ENCODE data around the gene PRIMA1.

PRIMA1 gene

DNA sequence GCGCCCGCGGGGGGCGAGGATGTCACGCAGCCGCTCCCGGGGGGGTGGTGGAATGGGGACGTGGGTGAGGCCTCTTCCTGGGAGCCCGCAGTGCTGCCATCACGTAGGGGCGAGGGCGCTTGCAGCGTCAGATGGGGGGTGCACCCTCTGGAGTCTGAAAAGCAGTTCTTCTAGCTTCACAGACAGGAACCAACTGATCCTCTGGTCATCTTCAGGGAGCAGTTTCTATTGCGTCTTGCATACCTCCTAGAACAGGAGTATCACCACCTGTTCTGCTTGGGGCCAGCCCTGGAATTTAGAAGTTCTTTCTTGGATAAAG lies 36.9 kb upstream of the PRIMA1 start:
- H2AFZ ChIP-seq (ENCODE audit: low read depth, low read length, severe bottlenecking) = no peak overlapping the region
- no peak overlapping the region for H3K4me3 ChIP-seq (ENCODE audit: insufficient read depth, low read length, poor library complexity, severe bottlenecking)
- H3K36me3 ChIP-seq (ENCODE audit: low read length) = no peaks in the 10 kb centered on the region
- no peaks in the 10 kb centered on the region for H3K9me2 ChIP-seq (replicated peaks; ENCODE audit: insufficient read depth, low read length)
- no peaks in the 10 kb centered on the region; the same call in 1 of the 2 replicates for H3K9me3 ChIP-seq (ENCODE audit: insufficient read depth, low read length)
- peaks cover 3% of the 10 kb centered on the region; the same call in 1 of the 2 replicates for H3K27me3 ChIP-seq (ENCODE audit: low read length)
- no peak overlapping the region for H3K4me2 ChIP-seq (ENCODE audit: low read depth, low read length, poor library complexity, severe bottlenecking)
- no peaks in the 10 kb centered on the region for H3F3A ChIP-seq (ENCODE audit: insufficient read depth)
- H3K27ac ChIP-seq (ENCODE audit: low read depth, low read length) = no peak overlapping the region
- H3K79me2 ChIP-seq (ENCODE audit: insufficient read depth, low read length) = no peaks in the 10 kb centered on the region
- TF ChIP-seq EZH2phosphoT487 (conservative IDR thresholded peaks at IDR 0.05; ENCODE audit: low read length) (no peak), CTCF (IDR thresholded peaks at IDR 0.05; ENCODE audit: insufficient read depth, low read length, poor library complexity, severe bottlenecking) (no peak)
- H3K9ac ChIP-seq (ENCODE audit: low read length) = no peak overlapping the region
- H4K20me1 ChIP-seq (ENCODE audit: low read depth, low read length) = no peaks in the 10 kb centered on the region

GRCh38 chr14:93824518-93825234 lies 36.4 kb upstream of the PRIMA1 start:
- H3K4me2 ChIP-seq (ENCODE audit: low read depth, low read length, poor library complexity, severe bottlenecking) = no peak overlapping the region
- TF ChIP-seq CTCF (IDR thresholded peaks at IDR 0.05; ENCODE audit: insufficient read depth, low read length, poor library complexity, severe bottlenecking) (no peak), EZH2phosphoT487 (conservative IDR thresholded peaks at IDR 0.05; ENCODE audit: low read length) (no peak)

GRCh38 chr14:93824076-93824475 lies 35.8 kb upstream of the PRIMA1 start:
- H3F3A ChIP-seq (ENCODE audit: insufficient read depth) = no peaks in the 10 kb centered on the region
- H3K27me3 ChIP-seq (ENCODE audit: low read length) = peaks cover 3% of the 10 kb centered on the region; the same call in 1 of the 2 replicates
- no peak overlapping the region for H3K9ac ChIP-seq (ENCODE audit: low read length)
- no peak overlapping the region for H3K4me2 ChIP-seq (ENCODE audit: low read depth, low read length, poor library complexity, severe bottlenecking)
- no peaks in the 10 kb centered on the region for H3K79me2 ChIP-seq (ENCODE audit: insufficient read depth, low read length)
- no peaks in the 10 kb centered on the region for H4K20me1 ChIP-seq (ENCODE audit: low read depth, low read length)
- no peak overlapping the region for H3K27ac ChIP-seq (ENCODE audit: low read depth, low read length)
- H2AFZ ChIP-seq (ENCODE audit: low read depth, low read length, severe bottlenecking) = no peak overlapping the region
- TF ChIP-seq EZH2phosphoT487 (conservative IDR thresholded peaks at IDR 0.05; ENCODE audit: low read length) (no peak), CTCF (IDR thresholded peaks at IDR 0.05; ENCODE audit: insufficient read depth, low read length, poor library complexity, severe bottlenecking) (no peak)
- no peaks in the 10 kb centered on the region for H3K36me3 ChIP-seq (ENCODE audit: low read length)
- no peak overlapping the region for H3K4me3 ChIP-seq (ENCODE audit: insufficient read depth, low read length, poor library complexity, severe bottlenecking)
- no peaks in the 10 kb centered on the region; the same call in 1 of the 2 replicates for H3K9me3 ChIP-seq (ENCODE audit: insufficient read depth, low read length)
- no peaks in the 10 kb centered on the region for H3K9me2 ChIP-seq (replicated peaks; ENCODE audit: insufficient read depth, low read length)

More at GRCh38 chr14:93824518-93825234, 36.4 kb upstream of the PRIMA1 start:
- no peaks in the 10 kb centered on the region for H3K79me2 ChIP-seq (ENCODE audit: insufficient read depth, low read length)
- H3K9ac ChIP-seq (ENCODE audit: low read length) = no peak overlapping the region
- H3K36me3 ChIP-seq (ENCODE audit: low read length) = no peaks in the 10 kb centered on the region
- no peaks in the 10 kb centered on the region; the same call in 1 of the 2 replicates for H3K9me3 ChIP-seq (ENCODE audit: insufficient read depth, low read length)
- no peak overlapping the region for H3K4me3 ChIP-seq (ENCODE audit: insufficient read depth, low read length, poor library complexity, severe bottlenecking)
- no peaks in the 10 kb centered on the region for H3F3A ChIP-seq (ENCODE audit: insufficient read depth)
- no peaks in the 10 kb centered on the region for H4K20me1 ChIP-seq (ENCODE audit: low read depth, low read length)
- no peak overlapping the region for H3K27ac ChIP-seq (ENCODE audit: low read depth, low read length)
- H3K27me3 ChIP-seq (ENCODE audit: low read length) = peaks cover 3% of the 10 kb centered on the region; the same call in 1 of the 2 replicates
- no peak overlapping the region for H2AFZ ChIP-seq (ENCODE audit: low read depth, low read length, severe bottlenecking)
- H3K9me2 ChIP-seq (replicated peaks; ENCODE audit: insufficient read depth, low read length) = no peaks in the 10 kb centered on the region
